ENCODE data around the gene SLC22A25. TPM values are rescaled to one million over a fixed set of nuclear protein-coding genes. Genes with fewer than 3 reads are reported as not detected.
"Not testable (repeated sequence)": the region's sequence is repeated elsewhere in the genome, so short reads cannot be mapped to it uniquely, and the experiment has no call there.

SLC22A25 gene
- total RNA-seq, 4 donors from 2014 or later = 0.31 TPM; not detected in 3

DNA sequence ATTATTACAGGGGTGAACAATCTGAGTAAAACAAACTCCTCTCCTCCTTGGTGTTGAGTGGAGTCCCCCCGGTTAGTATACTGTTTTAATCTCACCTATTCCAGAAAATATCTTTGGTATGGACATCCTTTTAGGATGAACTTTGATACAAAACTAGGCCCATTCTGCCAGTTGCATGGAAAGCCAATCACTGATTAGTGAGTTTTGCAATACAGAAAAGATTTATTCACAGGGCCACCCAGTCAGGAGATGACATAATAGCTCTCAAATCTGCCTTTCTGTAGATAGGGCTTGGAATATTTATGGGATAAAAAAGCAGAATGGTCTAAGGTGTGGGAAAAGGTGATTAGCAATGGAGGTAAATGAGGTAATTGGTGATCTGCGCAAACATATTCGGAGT lies 30.3 kb upstream of the SLC22A25 start:
- DNase-seq (ENCODE audit: low spot score) (no peak), ATAC-seq (ENCODE audit: low FRiP score) (no peak)
- no peak for TF ChIP-seq CTCF (IDR thresholded peaks at IDR 0.05)

- no peak for TF ChIP-seq CTCF (IDR thresholded peaks at IDR 0.05)
- no peak for DNase-seq (ENCODE audit: low spot score)
- ATAC-seq (ENCODE audit: low FRiP score) = no peak
Measured at GRCh38 chr11:63262547-63262946, 19.1 kb upstream of the SLC22A25 start.

DNA sequence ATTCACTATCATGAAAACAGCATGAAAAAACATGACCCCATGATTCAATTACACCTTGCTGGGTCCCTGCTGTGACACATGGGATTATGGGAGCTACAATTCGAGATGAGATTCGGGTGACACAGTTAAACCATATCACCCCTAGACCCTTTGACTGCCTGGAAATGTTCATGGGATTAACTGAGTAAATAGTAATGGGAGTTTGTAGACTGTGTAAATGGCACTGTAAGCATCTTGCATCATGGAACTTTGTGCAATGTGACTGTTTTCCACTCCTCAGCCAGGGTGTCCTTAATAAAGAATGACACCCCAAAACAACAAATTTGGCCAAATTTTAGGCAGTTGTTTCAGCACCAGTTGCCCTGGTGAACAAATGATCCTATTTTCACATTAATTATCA lies 7.9 kb upstream of the SLC22A25 start:
- no peak for TF ChIP-seq CTCF (IDR thresholded peaks at IDR 0.05)
- no peak for DNase-seq (ENCODE audit: low spot score)

GRCh38 chr11:63250162-63251050 lies 7.0 kb upstream of the SLC22A25 start:
- ATAC-seq (ENCODE audit: low FRiP score) (no peak), DNase-seq (ENCODE audit: low spot score) (no peak)
- TF ChIP-seq CTCF (IDR thresholded peaks at IDR 0.05) = no peak

More for the DNA sequence above, 7.9 kb upstream of the SLC22A25 start:
- no peak for ATAC-seq (ENCODE audit: low FRiP score)

DNA sequence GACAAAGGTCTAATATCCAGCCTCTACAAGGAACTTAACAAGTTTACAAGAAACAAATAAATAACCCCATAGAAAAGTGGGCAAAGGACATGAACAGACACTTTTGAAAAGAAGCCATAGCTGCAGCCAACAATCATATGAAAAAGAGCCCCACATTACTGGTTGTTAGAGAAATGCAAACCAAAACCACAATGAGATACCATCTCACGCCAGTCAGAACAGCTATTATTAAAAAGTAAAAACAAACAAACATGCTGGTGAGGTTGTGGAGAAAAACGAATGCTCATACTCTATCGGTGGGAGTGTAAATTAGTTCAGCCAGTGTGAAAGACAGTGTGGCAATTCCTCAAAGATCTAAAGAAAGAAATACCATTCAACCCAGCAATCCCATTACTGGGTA lies 5.6 kb upstream of the SLC22A25 start:
- no peak for DNase-seq (ENCODE audit: low spot score)
- TF ChIP-seq CTCF (IDR thresholded peaks at IDR 0.05) = no peak
- no peak for ATAC-seq (ENCODE audit: low FRiP score)

- DNase-seq (ENCODE audit: low spot score); ATAC-seq (ENCODE audit: low FRiP score): not testable (repeated sequence)
Measured at GRCh38 chr11:63247237-63248002, 4.0 kb upstream of the SLC22A25 start.

DNA sequence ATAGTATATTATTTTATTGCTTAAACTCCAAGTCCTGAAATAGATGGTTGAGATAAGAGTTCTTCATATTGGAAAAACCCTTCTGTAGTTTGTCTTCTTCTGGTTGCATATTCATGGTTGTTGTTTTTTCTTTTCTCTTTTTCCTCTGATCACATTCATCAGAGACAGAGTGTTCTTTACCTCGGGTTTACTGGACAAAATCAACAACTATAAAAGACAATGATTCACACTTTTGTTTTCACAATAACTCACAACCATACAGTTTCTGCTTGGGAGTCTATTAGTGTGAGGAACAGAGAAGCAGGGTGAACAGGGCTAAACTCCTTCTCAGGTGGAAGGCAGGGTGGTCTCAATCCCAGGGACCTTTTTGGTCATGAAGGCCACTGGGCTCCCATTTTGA lies 2.6 kb upstream of the SLC22A25 start:
- no peak for TF ChIP-seq CTCF (IDR thresholded peaks at IDR 0.05)
- DNase-seq (ENCODE audit: low spot score) = no peak
- no peak for ATAC-seq (ENCODE audit: low FRiP score)
